Keratinocyte (primary cell): Measurements from ENCODE around the gene PYROXD2. TPM values are rescaled to one million over a fixed set of nuclear protein-coding genes. Genes with fewer than 3 reads are reported as not detected.

Experiments
- DNase-seq: peaks from one replicate; pipeline ENCODE4 v3.0.0-alpha.2; 2011; ENCODE audit warnings: low read depth, missing footprints, low spot score
- FAIRE-seq: peaks from 2 replicates; lab custom pipeline; 2011; peaks lifted over from hg19 to GRCh38; lab: Jason Lieb, UNC
- H2AFZ ChIP-seq: 2 replicates; pipeline ENCODE4 v1.6.0; 2012; ENCODE audit warnings: low read length, control low read depth, inconsistent platforms; ENCODE audit not compliant: control insufficient read depth
- H3K27ac ChIP-seq: 2 replicates; pipeline ENCODE4 v1.5.1; 2011; ENCODE audit warnings: low read length; ENCODE audit not compliant: control insufficient read depth, insufficient read depth
- H3K27me3 ChIP-seq: 3 replicates; pipeline ENCODE4 v1.6.0; 2011; ENCODE audit warnings: low read length; ENCODE audit not compliant: control insufficient read depth, insufficient read depth; ENCODE audit errors: extremely low read depth
- H3K36me3 ChIP-seq, 2 experiments: 2 replicates in 1 of 2; 3 replicates in 1 of 2; pipeline ENCODE4 v1.5.1; 2011; ENCODE audit warnings: low read length in 2 of 2, mild to moderate bottlenecking in 1 of 2; ENCODE audit not compliant: control insufficient read depth in 2 of 2, insufficient read depth in 2 of 2; ENCODE audit errors: extremely low read depth in 1 of 2
- H3K4me1 ChIP-seq: 3 replicates; pipeline ENCODE4 v1.5.1; 2011; ENCODE audit warnings: low read length; ENCODE audit not compliant: control insufficient read depth, insufficient read depth; ENCODE audit errors: extremely low read depth
- H3K4me2 ChIP-seq: 3 replicates; pipeline ENCODE4 v1.6.0; 2011; ENCODE audit warnings: low read depth, low read length; ENCODE audit not compliant: control insufficient read depth, insufficient read depth; ENCODE audit errors: extremely low read depth
- H3K4me3 ChIP-seq, 3 experiments: fragments of 200-600 bp in 1 of 3; sonication (generic) in 1 of 3; 2 replicates in 2 of 3; 3 replicates in 1 of 3; pipeline ENCODE4 v1.5.1; 2011 to 2016; ENCODE audit warnings: low read length in 3 of 3, mild to moderate bottlenecking in 3 of 3, control low read depth in 2 of 3, inconsistent platforms in 1 of 3, low read depth in 1 of 3, mixed read lengths in 1 of 3, mixed run types in 1 of 3, moderate library complexity in 1 of 3; ENCODE audit not compliant: control insufficient read depth in 2 of 3, insufficient read depth in 2 of 3; ENCODE audit errors: extremely low read depth in 1 of 3
- H3K79me2 ChIP-seq: 2 replicates; pipeline ENCODE4 v1.6.0; 2012; ENCODE audit warnings: low read length; ENCODE audit not compliant: control insufficient read depth, insufficient read depth
- H3K9ac ChIP-seq: 3 replicates; pipeline ENCODE4 v1.6.0; 2011; ENCODE audit warnings: low read length; ENCODE audit not compliant: control insufficient read depth, insufficient read depth; ENCODE audit errors: extremely low read depth
- H3K9me1 ChIP-seq: 3 replicates; pipeline ENCODE4 v1.6.0; 2011; ENCODE audit warnings: low read length; ENCODE audit not compliant: control insufficient read depth, insufficient read depth; ENCODE audit errors: extremely low read depth
- H3K9me3 ChIP-seq: 2 replicates; pipeline ENCODE4 v1.5.1; 2012; ENCODE audit warnings: low read depth, low read length; ENCODE audit not compliant: control insufficient read depth
- H4K20me1 ChIP-seq: 3 replicates; pipeline ENCODE4 v1.6.0; 2011; ENCODE audit warnings: low read length; ENCODE audit not compliant: control insufficient read depth, insufficient read depth; ENCODE audit errors: extremely low read depth
- CTCF ChIP-seq, 3 experiments: IDR thresholded peaks in 1 of 3; conservative IDR thresholded peaks in 1 of 3; optimal IDR thresholded peaks in 1 of 3; 2 replicates in 2 of 3; 3 replicates in 1 of 3; pipeline versions ENCODE3 to v1.5.1; 2011; ENCODE audit warnings: low read length in 3 of 3, mild to moderate bottlenecking in 3 of 3, moderate library complexity in 2 of 3, control low read depth in 1 of 3, inconsistent platforms in 1 of 3; ENCODE audit not compliant: insufficient read depth in 2 of 3; ENCODE audit errors: extremely low read depth in 1 of 3
- EZH2 ChIP-seq: IDR thresholded peaks from one replicate; pipeline ENCODE4 v1.6.1; 2012; ENCODE audit warnings: inconsistent platforms, mild to moderate bottlenecking, low read length, moderate library complexity
- dilution Hi-C: fragments of 300-500 bp; cut with MboI; formaldehyde crosslinking; loops from one replicate; pipeline ENCODE4 v1.7.0; 2020; ENCODE audit warnings: low sequenced_read_pairs; ENCODE audit not compliant: extremely low pct_ligation_motif_present
- polyA plus RNA-seq, 5 experiments: library from polyadenylated mRNA; depleted of rRNA in 3 of 5; stranded (reverse) in 3 of 5; stranded (forward) in 1 of 5; unstranded in 1 of 5; fragments of >200 nt; gene quantifications; 1 replicate in 1 of 5; 2 replicates in 3 of 5; 3 replicates in 1 of 5; pipeline versions ENCODE4 v1.2.1 to v1.2.3, GENCODE V29; 2011 to 2012; ENCODE audit warnings: missing spikeins in 2 of 5, low read depth in 1 of 5, low replicate concordance in 1 of 5

Gene PYROXD2
- polyA plus RNA-seq, 1 donor (not counting 4 experiments of a cell fraction or from before 2014, with no cell fraction given): 4.4 TPM

GRCh38 chr10:98397089-98397600 lies 17.8 kb downstream of the PYROXD2 start:
- no peaks in the 10 kb centered on the region for H3K4me1 ChIP-seq
- no peaks in the 10 kb centered on the region for H3K9me1 ChIP-seq
- no peak overlapping the region for H3K4me2 ChIP-seq
- no peak overlapping the region for H3K9ac ChIP-seq
- dilution Hi-C loops: no loop called here
- no peak overlapping the region for H3K27ac ChIP-seq
- no peaks in the 10 kb centered on the region for H3K79me2 ChIP-seq
- no peak for DNase-seq
- no peaks in the 10 kb centered on the region for H3K9me3 ChIP-seq
- H2AFZ ChIP-seq: no peak overlapping the region
- no peak for FAIRE-seq
- H4K20me1 ChIP-seq: no peaks in the 10 kb centered on the region
- no peak overlapping the region for H3K4me3 ChIP-seq
- TF ChIP-seq EZH2: no peak
- TF ChIP-seq CTCF (optimal IDR thresholded peaks at IDR 0.05 in 1 of 3, IDR thresholded peaks at IDR 0.05 in 1 of 3, conservative IDR thresholded peaks at IDR 0.05 in 1 of 3; ENCODE audit: extremely low read depth in 1 of 3, insufficient read depth in 2 of 3, low read length in 3 of 3): no peak
- H3K27me3 ChIP-seq: no peaks in the 10 kb centered on the region
- no peaks in the 10 kb centered on the region for H3K36me3 ChIP-seq

GRCh38 chr10:98396096-98397063 lies 18.6 kb downstream of the PYROXD2 start:
- H3K4me2 ChIP-seq: no peak overlapping the region
- H3K79me2 ChIP-seq: no peaks in the 10 kb centered on the region
- H3K9me1 ChIP-seq: no peaks in the 10 kb centered on the region
- H3K36me3 ChIP-seq: no peaks in the 10 kb centered on the region
- dilution Hi-C loops: no loop called here
- H3K9me3 ChIP-seq: no peaks in the 10 kb centered on the region
- H3K9ac ChIP-seq: no peak overlapping the region
- H3K27ac ChIP-seq: no peak overlapping the region
- TF ChIP-seq CTCF (optimal IDR thresholded peaks at IDR 0.05 in 1 of 3, IDR thresholded peaks at IDR 0.05 in 1 of 3, conservative IDR thresholded peaks at IDR 0.05 in 1 of 3; ENCODE audit: extremely low read depth in 1 of 3, insufficient read depth in 2 of 3, low read length in 3 of 3): no peak
- no peak for TF ChIP-seq EZH2
- no peaks in the 10 kb centered on the region for H4K20me1 ChIP-seq
- peaks cover 7% of the 10 kb centered on the region for H3K4me1 ChIP-seq
- H3K4me3 ChIP-seq: no peak overlapping the region
- no peaks in the 10 kb centered on the region for H3K27me3 ChIP-seq
- no peak overlapping the region for H2AFZ ChIP-seq
- DNase-seq (no peak), FAIRE-seq (no peak)
